NCI-H2171 treated with DMSO at 0.1 percent for 48 hours (cell line): ENCODE measurements around the gene DZIP3.

ENCODE experiments used
- DNase-seq: peaks from one replicate; lab custom pipeline; 2025; lab: John Stamatoyannopoulos, UW

DZIP3 gene

DNA sequence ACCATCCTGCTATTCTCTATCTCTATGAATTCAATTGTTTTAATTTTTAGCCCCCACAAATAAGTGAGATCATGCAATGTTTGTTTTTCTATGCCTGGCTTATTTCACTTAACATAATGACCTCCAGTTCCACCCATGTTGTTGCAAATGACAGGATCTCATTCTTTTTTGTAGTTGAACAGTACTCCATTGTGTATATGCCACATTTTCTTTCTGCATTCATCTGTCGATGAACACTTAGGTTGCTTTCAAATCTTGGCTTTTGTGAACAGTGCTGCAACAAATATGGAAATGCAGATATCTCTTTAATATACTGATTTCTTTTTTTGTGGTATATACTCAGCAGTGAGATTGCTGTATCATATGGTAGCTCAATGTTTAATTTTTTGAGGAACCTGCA, 108.9 kb downstream of the DZIP3 start:
- no peak for DNase-seq

DNA sequence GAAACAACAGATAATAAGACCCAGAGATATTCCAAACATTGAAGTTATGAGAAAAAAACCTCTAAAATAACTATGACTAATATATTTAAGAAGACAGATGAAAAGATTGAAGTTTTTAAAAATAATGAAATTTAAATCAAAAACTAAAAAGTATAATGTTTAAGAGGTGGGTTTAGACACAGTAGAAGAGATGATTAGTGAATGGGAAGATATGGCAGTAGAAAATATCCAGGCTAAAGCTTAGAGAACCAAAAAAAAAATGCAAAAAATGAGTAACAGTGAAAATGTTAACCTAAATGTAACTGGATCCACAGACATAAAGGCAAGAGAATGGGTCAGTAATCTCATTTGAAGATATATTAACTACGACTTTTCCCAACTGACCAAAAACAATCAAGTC, 115.5 kb downstream of the DZIP3 start:
- no peak for DNase-seq

- DNase-seq = no peak
These were observed 123.5 kb downstream of the DZIP3 start for GRCh38 chr3:108713009-108713516.

DNA sequence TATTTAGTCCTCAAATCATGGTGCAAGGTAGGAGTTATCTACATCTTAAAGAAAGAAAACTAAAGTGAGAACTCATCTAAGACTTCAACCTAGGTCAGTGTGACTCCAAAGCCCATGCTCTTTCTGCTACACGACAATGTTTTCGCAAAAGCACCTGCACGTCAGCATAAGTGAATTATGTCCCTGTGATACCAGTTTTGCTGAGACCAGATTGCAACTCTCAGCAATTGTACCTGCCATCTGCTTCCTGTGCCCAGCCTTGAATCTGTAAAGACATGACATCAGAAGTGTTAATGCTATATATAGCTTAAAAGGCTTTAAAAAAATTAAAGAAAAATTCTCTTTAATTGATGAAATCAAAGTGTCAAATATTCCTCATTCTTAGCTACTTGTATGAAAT, 124.3 kb downstream of the DZIP3 start:
- no peak for DNase-seq

GRCh38 chr3:108718454-108718853, 128.9 kb downstream of the DZIP3 start:
- no peak for DNase-seq

DNA sequence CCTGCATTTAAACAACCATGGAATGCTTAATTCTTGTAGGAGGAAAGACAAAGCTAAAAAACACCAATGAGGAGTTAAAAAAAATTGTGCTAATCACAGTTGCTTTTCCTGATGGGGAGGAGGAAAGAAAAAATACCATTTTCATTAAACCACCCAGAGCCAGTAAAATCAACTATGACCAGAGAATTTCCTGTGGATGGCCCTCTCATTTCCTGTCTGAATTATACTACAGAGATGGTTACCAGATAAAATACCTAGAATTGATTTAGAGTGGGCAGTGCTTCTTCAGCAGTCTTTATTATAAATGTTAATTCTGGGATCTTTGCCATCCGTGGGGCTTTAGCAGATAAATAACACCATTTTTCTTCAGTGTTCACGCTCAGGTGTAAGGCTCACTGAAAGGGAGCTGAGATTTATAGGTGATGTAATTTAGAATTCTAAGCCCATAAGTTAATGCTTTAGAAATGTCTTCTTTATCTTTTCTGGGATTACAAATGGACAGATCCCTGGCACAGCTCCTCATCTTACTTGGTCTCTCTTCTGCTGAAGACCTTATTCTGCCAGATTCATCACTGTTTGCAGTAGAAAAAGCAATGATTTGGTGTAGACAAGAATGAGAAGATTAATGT, 129.8 kb downstream of the DZIP3 start:
- DNase-seq = no peak

- no peak for DNase-seq
These were observed 133.2 kb downstream of the DZIP3 start for GRCh38 chr3:108722724-108723123.

- DNase-seq = no peak
These were observed 134.6 kb downstream of the DZIP3 start for GRCh38 chr3:108724101-108724500.

DNA sequence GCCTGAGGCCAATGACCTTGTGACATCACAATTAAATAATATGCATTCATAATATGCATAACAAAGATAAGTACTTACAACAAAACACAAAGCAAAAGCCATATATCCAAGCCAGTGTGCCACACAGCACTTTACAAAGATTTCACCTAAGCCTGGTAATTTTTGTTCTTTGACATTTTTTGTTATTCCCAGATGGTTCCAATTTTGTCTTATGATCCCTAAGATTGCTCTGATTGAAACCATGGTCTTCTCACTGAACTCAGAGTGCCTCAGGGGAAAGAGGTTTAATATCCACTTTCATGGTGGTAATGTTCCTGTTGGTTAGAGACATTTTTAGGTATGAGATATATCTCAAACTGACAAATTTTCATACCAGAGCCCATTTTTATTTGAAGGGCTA, 138.6 kb downstream of the DZIP3 start:
- DNase-seq = no peak

GRCh38 chr3:108728934-108729333, 139.4 kb downstream of the DZIP3 start:
- no peak for DNase-seq

DNA sequence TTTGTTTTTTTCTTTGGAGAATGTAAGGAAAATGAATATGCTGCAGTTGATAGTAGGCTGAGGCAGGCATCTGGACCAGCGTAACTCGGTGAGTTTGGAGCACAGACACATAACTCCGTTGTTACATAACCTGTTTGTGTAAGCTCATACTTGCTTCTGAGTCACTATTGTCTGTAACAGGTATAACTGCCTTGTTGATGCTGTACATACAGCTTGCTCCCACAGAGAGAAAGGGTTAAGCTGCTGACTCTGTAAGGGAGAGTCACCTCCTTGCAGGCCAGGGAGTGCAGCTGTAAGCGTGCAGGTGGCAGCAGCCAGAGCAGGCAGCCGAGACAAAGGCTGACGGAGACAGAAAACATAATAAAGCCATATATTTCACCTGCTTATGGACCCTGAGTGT, 147.3 kb downstream of the DZIP3 start:
- no peak for DNase-seq

- no peak for DNase-seq
These were observed 153.4 kb downstream of the DZIP3 start for GRCh38 chr3:108742929-108743328.
